Measurements from ENCODE around the gene GMFB. TPM values are rescaled to one million over a fixed set of nuclear protein-coding genes. Genes with fewer than 3 reads are reported as not detected.

The GMFB gene
- total RNA-seq, 2 donors from 2014 or later = 22.9 to 47.1 TPM

- Histone ChIP-seq H3K4me3 (no peak overlapping the region), H3K27me3 (replicated peaks; ENCODE audit: insufficient read depth) (no peaks in the 10 kb centered on the region), H3K4me1 (ENCODE audit: control insufficient read depth in 1 of 2, low read depth in 2 of 2) (no peaks in the 10 kb centered on the region), H3K9me3 (no peaks in the 10 kb centered on the region), H3K27ac (no peak overlapping the region), H3K36me3 (peaks cover 2% of the 10 kb centered on the region)
- no peak for TF ChIP-seq CTCF (IDR thresholded peaks at IDR 0.05)
- DNase-seq (ENCODE audit: low spot score) = no peak
- no peak for ATAC-seq (ENCODE audit: insufficient number of reproducible peaks, low FRiP score, low read depth)
Measured at GRCh38 chr14:54533100-54533499, 44.3 kb upstream of the GMFB start.

GRCh38 chr14:54532111-54533012, 43.6 kb upstream of the GMFB start:
- Histone ChIP-seq H3K36me3 (no peaks in the 10 kb centered on the region), H3K9me3 (no peaks in the 10 kb centered on the region), H3K27ac (no peak overlapping the region), H3K27me3 (replicated peaks; ENCODE audit: insufficient read depth) (no peaks in the 10 kb centered on the region), H3K4me3 (no peak overlapping the region), H3K4me1 (ENCODE audit: control insufficient read depth in 1 of 2, low read depth in 2 of 2) (no peaks in the 10 kb centered on the region)
- TF ChIP-seq CTCF (IDR thresholded peaks at IDR 0.05) = no peak
- ATAC-seq (ENCODE audit: insufficient number of reproducible peaks, low FRiP score, low read depth) = no peak
- DNase-seq (ENCODE audit: low spot score) = no peak

- ATAC-seq (ENCODE audit: insufficient number of reproducible peaks, low FRiP score, low read depth) = no peak
- peaks cover 3% of the 10 kb centered on the region for H3K36me3 ChIP-seq
Measured at GRCh38 chr14:54529811-54530210, 41.0 kb upstream of the GMFB start.

GRCh38 chr14:54528973-54529372, 40.2 kb upstream of the GMFB start:
- Histone ChIP-seq H3K4me1 (ENCODE audit: control insufficient read depth in 1 of 2, low read depth in 2 of 2) (no peaks in the 10 kb centered on the region), H3K27me3 (replicated peaks; ENCODE audit: insufficient read depth) (no peaks in the 10 kb centered on the region), H3K9me3 (no peaks in the 10 kb centered on the region), H3K4me3 (no peak overlapping the region), H3K27ac (no peak overlapping the region), H3K36me3 (peaks cover 6% of the 10 kb centered on the region)
- DNase-seq (ENCODE audit: low spot score) = no peak
- ATAC-seq (ENCODE audit: insufficient number of reproducible peaks, low FRiP score, low read depth) = no peak
- no peak for TF ChIP-seq CTCF (IDR thresholded peaks at IDR 0.05)

More at GRCh38 chr14:54529811-54530210, 41.0 kb upstream of the GMFB start:
- Histone ChIP-seq H3K4me1 (ENCODE audit: control insufficient read depth in 1 of 2, low read depth in 2 of 2) (no peaks in the 10 kb centered on the region), H3K27me3 (replicated peaks; ENCODE audit: insufficient read depth) (no peaks in the 10 kb centered on the region), H3K4me3 (no peak overlapping the region), H3K9me3 (no peaks in the 10 kb centered on the region), H3K27ac (no peak overlapping the region)
- no peak for DNase-seq (ENCODE audit: low spot score)
- TF ChIP-seq CTCF (IDR thresholded peaks at IDR 0.05) = no peak

GRCh38 chr14:54524410-54524809, 35.6 kb upstream of the GMFB start:
- no peak overlapping the region for H3K27ac ChIP-seq
- H3K4me1 ChIP-seq (ENCODE audit: control insufficient read depth in 1 of 2, low read depth in 2 of 2) = peaks cover 0 to 4% of the 10 kb centered on the region in 2 donors
- no peak for DNase-seq (ENCODE audit: low spot score)
- no peaks in the 10 kb centered on the region for H3K27me3 ChIP-seq (replicated peaks; ENCODE audit: insufficient read depth)
- peaks cover 18% of the 10 kb centered on the region for H3K36me3 ChIP-seq
- no peaks in the 10 kb centered on the region for H3K9me3 ChIP-seq
- TF ChIP-seq CTCF (IDR thresholded peaks at IDR 0.05) = no peak
- H3K4me3 ChIP-seq = no peak overlapping the region
- ATAC-seq (ENCODE audit: insufficient number of reproducible peaks, low FRiP score, low read depth) = no peak

Measured in thoracic aorta (tissue), 2 donors.